Superior temporal gyrus (tissue), 1 donor: ENCODE results near the gene PPHLN1.
"Not testable (repeated sequence)": the region's sequence is repeated elsewhere in the genome, so short reads cannot be mapped to it uniquely, and the experiment has no call there.

Experiments
- DNase-seq: peaks from one replicate; pipeline ENCODE4 v3.0.0-alpha.2; 2016; ENCODE audit errors: extremely low spot score

PPHLN1 gene

DNA sequence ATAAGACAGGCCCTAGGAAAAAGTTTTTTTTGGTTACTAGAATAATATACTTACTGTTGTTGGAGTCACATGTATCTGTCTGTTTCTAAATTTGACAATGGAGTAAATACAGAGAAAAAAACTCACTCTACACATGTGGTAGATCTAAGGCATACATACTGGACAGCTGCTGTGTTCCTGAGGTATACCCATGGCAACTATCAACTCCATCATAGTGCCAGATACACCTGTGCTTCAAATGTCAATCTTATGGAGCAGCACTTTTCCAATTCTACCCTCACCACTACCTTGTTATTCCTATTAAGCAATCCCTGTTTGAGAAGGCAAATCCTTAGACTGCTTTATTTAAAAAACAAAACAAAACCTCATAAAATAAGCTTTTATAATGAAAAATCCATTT is 3.4 kb upstream of the PPHLN1 start:
- DNase-seq, result no peak

DNA sequence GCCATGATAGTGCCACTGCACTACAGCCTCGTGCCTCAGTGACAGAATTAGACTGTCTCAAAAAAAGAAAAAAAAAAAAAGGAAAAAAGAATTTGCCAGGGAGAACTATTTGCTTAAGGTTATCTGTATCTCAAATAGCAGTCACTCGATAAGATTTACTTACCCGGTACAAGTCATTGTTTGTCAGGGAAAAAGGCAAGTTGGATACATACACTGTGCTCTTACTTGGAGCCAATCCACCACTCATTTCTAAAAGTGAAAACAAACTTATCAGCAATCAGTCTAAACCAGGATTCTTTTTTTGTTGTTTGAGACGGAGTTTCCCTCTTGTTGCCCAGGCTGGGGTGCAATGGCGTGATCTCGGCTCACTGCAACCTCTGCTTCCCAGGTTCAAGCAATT is 2.1 kb upstream of the PPHLN1 start:
- DNase-seq, result no peak

DNA sequence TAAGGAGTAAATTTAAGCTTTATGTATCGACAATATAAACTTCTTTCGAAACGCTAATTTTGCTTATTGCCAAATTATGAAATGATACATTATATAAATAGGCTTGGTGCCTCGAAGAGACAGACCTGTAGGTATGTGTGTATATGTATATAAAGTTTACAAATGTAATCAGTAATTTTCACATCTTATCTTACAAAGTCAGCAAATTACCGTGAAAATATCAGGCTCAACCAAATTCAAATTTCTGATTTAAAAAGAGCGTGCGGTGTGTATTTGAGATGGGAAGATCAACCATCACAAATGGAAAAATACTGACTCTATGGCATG is 678 bp upstream of the PPHLN1 start:
- DNase-seq, result no peak

DNA sequence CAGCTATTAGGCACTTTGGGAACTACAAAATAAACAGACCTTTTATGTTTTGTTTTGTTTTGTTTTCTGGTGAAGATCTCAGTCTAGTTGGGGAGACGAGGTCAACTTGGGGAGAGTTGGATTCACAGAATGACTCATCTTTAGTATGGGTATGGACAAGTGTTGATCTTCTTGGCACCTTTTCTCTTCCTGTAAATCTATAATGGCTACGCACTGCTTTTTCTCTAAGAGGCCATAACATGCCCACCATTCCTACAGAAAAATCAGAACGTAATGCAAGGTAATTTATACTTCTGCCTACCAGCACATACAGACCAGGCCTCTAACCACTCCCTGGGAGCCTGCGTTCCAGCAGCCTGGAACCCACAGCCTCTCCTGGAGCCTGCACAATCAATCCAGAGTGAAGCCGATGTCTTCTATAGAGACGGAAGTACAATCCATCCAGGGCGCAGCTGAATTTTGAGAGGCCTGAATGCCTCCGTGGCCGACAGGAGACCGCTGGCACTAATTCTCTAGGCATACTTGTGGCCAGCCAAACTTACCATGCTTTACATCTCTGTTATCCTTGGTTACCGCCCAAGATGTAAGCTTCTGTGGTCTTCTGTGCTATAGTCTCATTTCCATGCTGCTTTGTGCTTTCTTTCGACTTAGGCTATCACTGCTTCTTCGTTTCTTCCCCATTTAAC is 717 bp downstream of the PPHLN1 start:
- peak; percentile 46 for DNase-seq

DNA sequence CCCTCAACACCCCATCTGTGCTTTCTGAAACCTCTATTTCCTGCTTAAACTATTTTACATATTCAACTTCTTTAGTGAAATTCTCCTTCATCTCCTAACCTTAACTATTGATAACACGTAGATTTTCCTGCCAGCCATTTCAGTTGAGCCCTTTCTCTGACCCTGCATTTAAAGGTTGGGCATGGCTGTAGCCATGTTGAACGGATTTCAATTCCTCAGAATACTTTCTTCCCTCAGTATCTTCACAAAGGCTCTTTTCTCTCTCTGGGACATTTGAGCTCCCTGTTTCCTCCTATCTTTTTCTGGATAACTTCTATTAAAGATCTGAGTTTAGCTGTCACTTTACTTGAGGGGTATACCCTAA is 1.2 kb downstream of the PPHLN1 start:
- no peak for DNase-seq

DNA sequence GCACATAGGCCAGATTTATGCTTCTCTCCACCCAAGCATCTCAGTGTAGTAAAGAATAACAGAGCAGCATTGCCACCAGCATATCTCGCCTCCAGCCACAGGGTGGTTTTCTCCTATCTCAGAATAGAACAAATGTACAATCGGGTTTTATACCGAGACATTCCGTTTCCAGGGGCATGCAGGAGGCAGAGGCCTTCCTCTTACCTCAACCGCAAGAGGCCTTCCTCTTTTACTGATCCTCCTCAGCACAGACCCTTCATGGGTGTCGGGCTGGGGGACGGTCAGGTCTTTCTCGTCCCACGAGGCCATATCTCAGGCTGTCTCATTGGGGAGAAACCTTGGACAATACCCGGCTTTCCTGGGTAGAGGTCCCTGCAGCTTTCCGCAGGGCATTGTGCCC is 4.1 kb downstream of the PPHLN1 start:
- not testable (repeated sequence) for DNase-seq

DNA sequence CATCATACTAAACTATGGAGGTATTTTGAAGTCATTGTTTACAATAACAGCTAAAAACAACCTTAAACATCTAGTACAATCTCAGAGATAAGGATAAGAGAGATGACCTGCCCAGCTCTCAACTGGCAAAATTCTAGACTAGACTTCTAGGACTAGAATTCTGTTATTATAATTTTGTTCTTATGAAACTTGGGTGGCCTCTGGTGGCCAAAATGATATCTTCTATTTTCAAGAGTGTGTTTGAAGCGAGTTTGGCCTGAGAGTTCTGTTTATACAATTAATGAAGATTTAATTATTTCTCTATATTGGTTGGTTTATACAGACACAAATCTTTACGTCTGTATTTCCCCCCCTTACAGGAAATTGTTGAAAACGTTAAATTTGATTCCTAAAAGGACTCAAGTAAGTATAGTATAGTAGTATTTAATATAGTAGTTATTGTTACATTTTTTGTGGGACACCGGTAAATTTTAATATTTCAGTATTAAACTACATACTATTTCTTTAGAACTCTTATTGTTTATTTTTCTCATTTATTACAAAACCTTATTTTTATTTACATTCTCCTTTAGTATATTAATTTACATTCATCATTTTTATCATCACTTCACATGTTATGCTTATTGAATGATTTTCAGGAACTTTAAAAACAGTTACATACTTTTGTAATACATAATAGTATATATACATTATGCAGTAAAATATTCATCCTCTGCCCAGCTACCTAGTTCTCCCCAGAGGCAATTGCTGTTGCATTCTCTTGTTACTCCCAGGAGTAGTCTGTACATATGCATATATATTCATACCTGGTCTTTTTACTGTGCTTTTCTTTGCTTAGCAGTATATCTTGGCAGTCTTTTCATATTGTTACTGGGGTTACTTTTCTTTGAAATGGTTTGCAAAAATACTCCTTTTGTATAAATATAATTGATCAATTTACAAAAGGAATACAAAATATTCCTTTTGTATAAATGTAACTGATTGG is 6.6 kb downstream of the PPHLN1 start:
- peak; percentile 87 for DNase-seq

DNA sequence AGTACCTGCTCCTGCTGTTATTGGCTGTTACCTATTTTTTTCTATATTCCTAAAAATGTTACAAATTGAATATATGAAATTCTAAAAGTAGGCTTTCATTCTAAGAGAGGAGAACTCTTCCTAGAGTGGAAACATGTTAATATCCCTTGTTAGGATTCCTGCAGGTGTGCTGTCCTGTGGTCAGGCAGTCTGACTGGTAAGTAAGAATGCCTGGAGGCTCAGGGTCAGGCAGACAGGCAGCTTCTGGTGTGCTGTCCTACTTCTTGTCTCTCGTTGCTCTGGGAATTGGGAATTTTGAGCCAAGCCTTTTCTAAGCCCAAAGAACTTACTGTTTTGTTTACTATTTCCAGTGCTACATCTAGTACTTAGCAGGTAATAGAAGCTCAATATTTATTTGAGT is 10.3 kb downstream of the PPHLN1 start:
- no peak for DNase-seq

DNA sequence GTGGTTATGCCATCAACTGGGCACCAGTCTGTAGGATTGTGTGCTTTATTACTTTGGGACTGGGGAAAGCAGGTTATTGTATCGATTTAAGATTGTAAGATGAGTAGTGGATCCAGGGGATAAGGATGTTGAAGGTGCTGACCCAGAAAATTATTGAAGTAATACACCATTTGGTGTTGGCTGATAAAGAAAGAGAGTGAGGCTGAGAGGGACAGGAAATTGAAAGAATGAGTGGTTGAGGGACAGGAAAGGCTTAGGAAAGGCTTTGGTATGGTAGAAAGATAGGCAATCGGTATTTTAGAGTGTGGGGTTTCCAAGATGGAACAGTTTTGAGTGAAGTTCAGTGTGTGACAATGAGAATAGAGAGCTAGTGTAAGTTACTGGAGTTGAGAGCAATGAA is 12.3 kb downstream of the PPHLN1 start:
- no peak for DNase-seq

DNA sequence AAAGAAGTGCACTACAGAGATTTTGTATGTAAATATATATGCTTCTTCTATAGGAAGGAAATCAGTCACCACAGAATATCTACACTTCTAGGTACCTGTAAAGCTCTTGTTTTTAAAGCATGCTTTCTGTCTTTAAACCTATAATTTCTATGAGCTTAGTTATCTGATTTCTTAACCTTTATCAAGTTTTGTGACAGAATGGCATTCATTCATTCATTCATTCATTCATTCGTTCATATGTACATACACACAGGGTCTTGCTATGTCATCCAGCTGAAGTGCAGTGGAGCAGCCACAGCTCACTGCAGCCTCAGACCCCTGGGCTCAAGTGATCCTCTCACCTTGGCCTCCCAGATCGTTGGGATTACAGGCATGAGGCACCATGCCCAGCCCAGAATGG is 16.1 kb downstream of the PPHLN1 start:
- DNase-seq, result no peak

DNA sequence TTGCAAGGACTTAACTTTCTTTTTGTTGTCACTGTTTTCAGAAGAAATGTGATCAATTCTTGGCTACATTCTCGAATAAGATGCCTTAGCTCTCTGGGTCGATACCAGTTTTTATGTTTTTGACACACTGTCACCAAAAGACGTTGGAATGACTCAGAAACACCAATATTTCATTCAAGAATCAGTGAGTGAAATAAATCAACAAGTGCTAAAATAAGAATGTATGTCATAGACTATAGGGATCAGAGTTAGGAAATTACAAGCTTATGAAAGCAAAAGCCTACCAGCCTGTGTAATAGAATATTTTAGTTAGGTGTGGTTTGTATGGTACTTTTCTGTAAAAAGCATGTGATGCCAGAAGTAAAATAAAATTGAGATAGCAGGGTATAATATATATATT is 17.8 kb downstream of the PPHLN1 start:
- DNase-seq, result no peak

DNA sequence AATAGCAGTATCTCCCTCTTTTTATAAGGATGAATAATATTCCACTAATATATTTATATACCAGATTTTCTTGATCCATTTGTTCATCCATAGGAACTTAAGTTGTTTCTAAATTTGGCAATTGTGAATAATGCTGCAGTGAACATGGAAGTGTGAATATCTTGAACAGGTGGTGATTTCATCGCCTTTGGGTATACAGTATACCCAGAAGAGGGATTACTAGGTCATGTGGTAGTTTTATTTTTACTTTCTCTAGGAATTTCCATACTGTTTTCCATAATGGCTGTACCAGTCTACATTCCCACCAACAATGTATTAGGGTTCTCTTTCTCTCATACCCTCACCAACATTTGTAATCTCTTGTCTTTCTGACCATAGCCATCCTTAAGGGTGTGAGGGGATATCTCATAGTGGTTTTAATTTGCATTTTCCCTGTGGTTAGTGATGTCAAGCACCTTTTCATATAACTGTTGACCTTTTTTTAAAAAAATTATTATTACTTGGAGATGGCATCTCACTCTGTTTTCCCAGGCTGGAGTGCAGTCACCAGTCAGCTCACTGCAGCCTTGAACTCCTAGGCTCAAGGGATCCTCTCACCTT is 20.5 kb downstream of the PPHLN1 start:
- no peak for DNase-seq

DNA sequence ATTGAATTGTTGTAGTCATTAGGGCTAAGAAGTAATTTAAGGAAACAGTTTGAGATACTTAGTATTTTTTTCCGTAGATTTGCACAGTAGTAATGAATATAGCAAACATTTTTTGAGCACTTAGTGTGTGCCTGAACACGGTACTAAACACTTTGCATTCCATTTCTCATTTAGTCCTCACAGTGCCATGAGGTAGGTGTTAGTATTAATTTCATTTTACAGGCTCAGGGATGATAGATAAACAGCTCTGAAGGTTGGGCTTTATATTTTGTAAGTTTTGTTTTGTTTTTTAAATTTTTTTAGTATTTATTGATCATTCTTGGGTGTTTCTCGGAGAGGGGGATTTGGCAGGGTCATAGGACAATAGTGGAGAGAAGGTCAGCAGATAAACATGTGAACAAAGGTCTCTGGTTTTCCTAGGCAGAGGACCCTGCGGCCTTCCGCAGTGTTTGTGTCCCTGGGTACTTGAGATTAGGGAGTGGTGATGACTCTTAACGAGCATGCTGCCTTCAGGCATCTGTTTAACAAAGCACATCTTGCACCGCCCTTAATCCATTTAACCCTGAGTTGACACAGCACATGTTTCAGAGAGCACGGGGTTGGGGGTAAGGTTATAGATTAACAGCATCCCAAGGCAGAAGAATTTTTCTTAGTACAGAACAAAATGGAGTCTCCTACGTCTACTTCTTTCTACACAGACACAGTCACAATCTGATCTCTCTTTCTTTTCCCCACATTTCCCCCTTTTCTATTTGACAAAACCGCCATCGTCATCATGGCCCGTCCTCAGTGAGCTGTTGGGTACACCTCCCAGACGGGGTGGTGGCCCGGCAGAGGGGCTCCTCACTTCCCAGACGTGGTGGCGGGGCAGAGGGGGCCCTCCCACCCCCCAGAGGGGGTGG is 23.4 kb downstream of the PPHLN1 start:
- DNase-seq, result not testable (repeated sequence)

DNA sequence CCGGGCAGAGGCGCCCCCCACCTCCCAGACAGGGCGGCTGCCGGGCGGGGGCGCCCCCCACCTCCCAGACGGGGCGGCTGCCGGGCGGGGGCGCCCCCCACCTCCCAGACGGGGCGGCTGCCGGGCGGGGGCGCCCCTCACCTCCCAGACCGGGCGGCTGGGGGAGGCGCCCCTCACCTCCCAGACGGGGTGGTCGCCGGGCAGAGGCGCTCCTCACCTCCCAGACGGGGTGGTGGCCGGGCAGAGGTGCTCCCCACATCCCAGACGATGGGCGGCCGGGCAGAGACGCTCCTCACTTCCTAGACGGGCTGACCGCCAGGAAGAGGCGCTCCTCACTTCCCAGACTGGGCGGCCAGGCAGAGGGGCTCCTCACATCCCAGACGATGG is 24.0 kb downstream of the PPHLN1 start:
- not testable (repeated sequence) for DNase-seq

DNA sequence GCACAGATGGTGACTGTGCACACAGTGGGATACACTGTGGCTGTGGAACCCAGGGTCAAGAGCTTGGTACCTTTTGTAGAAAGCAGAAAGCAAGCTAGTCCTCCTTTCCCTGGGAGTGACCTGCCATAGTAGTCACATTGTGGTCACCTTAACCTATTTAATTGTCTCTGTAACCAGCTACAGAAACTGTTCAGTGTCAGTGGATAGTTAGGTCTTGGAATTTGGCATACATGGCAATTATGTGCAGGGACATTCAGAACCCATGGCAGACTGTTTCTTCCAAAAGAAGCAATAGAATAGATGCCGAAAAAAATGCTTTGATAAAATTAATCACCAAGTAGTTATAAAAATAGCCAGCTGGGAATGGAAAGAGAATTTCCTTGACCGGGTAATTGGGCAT is 30.4 kb downstream of the PPHLN1 start:
- no peak for DNase-seq

DNA sequence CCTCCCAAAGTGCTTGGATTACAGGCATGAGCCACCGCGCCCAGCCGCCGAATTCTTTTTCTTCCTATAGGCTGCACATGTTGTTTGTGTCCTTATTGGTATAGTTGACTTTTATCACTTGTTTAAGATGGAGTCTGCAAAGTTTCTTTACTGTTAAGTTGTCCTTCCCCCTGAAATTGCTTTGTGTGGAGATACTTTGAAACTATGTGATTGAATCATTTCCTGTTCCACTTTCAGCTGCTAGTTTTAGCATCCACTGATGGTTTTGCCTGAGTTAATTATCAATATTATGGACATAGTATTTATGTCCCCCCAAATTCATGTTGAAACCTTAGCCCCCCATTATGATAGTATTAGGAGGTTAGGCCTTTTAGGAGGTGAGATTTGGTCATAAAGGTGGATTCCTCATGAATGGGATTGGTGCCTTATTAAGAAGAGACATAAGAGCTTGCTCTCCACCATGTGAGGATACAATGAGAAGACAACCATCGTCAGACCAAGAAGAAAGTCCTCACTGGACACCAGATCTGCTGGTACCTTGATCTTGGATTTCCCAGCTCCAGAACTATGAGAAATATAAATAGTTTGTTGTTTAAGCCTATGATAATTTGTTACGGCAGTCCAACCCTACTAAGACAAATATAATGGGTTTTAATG is 34.9 kb downstream of the PPHLN1 start:
- DNase-seq, result no peak

DNA sequence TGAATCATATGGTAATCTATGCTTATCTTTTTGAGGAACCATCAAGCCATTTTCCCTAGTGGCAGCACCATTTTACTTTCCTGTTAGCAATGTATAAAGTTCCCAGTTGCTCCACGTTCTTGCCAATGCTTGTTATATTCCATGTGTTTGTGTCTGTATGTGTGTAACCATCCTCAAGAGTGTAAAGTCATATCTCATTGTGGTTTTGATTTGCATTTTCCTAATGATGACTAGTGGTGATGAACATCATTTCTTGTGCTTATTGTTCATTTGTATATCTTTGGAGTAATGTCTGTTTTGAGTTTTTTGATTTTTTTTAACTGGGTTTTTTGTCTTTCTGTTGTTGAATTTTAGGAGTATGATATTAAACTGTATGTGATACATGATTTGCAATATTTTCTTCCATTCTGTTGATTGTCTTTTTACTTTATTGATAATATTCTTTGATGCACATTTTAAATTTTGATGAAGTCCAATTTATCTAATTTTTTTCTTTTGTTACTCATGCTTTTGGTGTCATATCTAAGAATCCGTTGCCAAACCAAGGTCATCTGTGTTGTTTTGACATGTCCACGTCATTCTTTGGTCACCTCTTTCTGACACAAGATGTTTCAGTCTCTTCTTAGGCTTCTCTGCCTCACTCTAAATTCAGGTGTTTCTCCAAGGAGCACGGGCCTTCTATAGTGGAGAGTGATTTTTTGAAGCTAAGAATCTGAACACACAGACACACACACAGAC is 36.1 kb downstream of the PPHLN1 start:
- no peak for DNase-seq

DNA sequence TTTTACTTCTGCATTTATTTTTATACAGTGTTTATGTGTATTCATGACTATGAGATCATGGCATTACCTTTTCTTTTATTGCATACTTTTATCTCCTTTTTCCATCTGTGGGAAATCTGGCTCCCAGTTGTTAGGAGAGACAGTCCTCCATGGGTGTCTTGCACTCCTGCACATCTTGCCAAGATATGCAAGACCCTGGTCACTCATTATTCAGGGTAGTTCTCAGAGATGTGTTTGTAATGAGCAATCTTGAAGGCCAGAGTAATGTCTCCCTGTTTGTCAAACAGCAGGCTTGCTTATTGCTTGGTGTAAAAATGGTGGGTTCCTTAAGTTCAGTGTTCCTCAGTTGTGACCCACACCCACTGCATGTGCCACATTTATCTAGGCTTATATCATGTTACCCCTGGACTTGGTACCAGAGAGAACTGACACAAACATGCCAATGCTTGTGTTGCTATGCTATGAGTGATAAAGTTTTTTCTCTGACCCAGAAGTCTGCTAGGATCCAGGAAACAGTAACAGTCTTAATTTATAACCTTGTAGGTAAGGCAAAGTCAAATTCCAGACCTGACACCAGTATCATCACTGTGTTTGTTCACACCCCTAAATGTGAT is 36.8 kb downstream of the PPHLN1 start:
- DNase-seq, result no peak

DNA sequence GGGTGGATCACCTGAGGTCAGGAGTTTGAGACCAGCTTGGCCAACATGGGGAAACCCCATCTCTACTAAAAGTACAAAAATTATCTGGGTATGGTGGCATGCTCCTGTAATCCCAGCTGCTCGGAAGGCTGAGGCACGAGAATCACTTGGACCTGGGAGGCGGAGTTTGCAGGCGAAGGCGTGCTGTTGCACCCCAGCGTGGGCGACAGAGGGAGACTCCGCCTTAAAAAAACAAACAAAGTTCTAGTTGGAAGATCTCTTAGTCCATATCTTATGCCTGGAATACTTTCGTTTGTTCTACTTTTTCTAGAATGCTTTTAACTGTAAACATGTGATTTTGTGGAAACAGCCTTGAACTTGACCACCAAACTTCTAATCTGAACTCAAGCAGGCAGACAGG is 38.7 kb downstream of the PPHLN1 start:
- no peak for DNase-seq

DNA sequence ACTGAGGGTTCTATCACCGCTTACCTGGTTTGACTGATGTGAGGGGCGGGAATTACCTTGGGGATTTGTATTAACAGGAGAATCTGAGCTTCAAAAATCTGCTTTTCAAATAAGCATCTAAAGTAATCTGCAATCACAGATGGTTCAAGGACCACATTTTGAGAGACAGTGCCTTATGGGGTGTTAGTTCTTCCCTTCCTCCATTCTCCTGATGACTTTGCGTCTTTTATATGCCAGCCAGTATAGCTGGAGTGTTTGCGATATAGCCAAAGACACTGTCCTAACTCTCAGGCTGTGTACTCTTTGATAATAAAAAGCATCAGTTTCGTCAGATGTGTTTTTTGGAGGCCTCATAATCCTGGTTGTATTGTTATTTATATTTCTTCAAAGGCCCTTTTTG is 39.5 kb downstream of the PPHLN1 start:
- DNase-seq, result no peak
